ENCODE data around the gene CYB5R3. TPM values are rescaled to one million over a fixed set of nuclear protein-coding genes. Genes with fewer than 3 reads are reported as not detected.

The CYB5R3 gene
- total RNA-seq, 2 donors from 2014 or later = 265 to 288 TPM

- Histone ChIP-seq H3K9me3 (no peaks in the 10 kb centered on the region), H3K4me1 (no peaks in the 10 kb centered on the region), H3K36me3 (no peaks in the 10 kb centered on the region), H3K27me3 (no peaks in the 10 kb centered on the region), H3K27ac (no peak overlapping the region), H3K4me3 (no peak overlapping the region)
- TF ChIP-seq, protein P1, sequence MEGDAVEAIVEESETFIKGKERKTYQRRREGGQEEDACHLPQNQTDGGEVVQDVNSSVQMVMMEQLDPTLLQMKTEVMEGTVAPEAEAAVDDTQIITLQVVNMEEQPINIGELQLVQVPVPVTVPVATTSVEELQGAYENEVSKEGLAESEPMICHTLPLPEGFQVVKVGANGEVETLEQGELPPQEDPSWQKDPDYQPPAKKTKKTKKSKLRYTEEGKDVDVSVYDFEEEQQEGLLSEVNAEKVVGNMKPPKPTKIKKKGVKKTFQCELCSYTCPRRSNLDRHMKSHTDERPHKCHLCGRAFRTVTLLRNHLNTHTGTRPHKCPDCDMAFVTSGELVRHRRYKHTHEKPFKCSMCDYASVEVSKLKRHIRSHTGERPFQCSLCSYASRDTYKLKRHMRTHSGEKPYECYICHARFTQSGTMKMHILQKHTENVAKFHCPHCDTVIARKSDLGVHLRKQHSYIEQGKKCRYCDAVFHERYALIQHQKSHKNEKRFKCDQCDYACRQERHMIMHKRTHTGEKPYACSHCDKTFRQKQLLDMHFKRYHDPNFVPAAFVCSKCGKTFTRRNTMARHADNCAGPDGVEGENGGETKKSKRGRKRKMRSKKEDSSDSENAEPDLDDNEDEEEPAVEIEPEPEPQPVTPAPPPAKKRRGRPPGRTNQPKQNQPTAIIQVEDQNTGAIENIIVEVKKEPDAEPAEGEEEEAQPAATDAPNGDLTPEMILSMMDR (IDR thresholded peaks at IDR 0.05) = no peak
- no peak for DNase-seq (ENCODE audit: low spot score)
Observed at GRCh38 chr22:42656578-42656977, 7.4 kb upstream of the CYB5R3 start.

GRCh38 chr22:42655693-42656092, 6.5 kb upstream of the CYB5R3 start:
- TF ChIP-seq, protein P1 (IDR thresholded peaks at IDR 0.05) = no peak
- H3K4me3 ChIP-seq = no peak overlapping the region
- DNase-seq (ENCODE audit: low spot score) = no peak
- H3K36me3 ChIP-seq = no peaks in the 10 kb centered on the region
- H3K27ac ChIP-seq = no peak overlapping the region
- H3K4me1 ChIP-seq = no peaks in the 10 kb centered on the region
- H3K27me3 ChIP-seq = no peaks in the 10 kb centered on the region
- H3K9me3 ChIP-seq = no peaks in the 10 kb centered on the region

DNA sequence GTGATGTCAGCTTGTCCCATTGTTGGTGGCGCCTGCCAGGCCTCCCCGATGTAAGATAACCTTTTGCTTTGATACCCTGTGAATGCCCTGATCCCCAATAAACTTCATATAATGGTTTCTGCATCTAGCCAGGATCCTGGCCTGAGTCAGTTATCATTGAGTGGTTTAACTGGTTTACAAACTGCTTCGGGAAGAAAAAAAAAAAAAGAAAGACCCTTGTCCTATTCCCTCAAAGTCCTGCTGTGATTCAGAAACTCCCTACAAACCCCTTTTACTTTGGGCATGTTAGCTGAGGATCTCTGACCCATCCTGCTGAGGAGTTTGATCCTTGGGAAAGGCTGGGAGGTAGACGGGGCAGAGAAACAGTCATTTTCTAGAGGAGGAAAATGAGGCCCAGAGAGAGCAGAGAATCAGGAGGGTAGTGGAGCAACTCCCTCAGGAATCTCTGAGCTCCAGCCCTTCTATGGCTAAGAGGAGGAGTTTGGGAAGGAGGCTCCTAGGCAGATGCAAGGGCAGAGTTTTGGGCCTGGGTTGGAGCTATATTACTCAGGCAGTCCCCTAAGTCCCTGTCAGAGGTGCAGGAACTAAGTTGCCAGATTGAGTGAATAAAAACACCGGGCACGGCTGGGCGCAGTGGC, 5.4 kb upstream of the CYB5R3 start:
- Histone ChIP-seq H3K27me3 (no peaks in the 10 kb centered on the region), H3K4me3 (no peak overlapping the region), H3K9me3 (no peaks in the 10 kb centered on the region), H3K27ac (no peak overlapping the region), H3K36me3 (no peaks in the 10 kb centered on the region), H3K4me1 (peaks cover 0 to 3% of the 10 kb centered on the region in 2 donors)
- TF ChIP-seq, protein P1 (IDR thresholded peaks at IDR 0.05) = no peak
- no peak for DNase-seq (ENCODE audit: low spot score)

GRCh38 chr22:42653999-42654398, 4.8 kb upstream of the CYB5R3 start:
- no peaks in the 10 kb centered on the region for H3K27me3 ChIP-seq
- no peaks in the 10 kb centered on the region for H3K9me3 ChIP-seq
- no peaks in the 10 kb centered on the region for H3K36me3 ChIP-seq
- no peak overlapping the region for H3K27ac ChIP-seq
- no peak overlapping the region for H3K4me3 ChIP-seq
- peaks cover 0 to 5% of the 10 kb centered on the region in 2 donors for H3K4me1 ChIP-seq
- DNase-seq (ENCODE audit: low spot score) = no peak
- TF ChIP-seq, protein P1 (IDR thresholded peaks at IDR 0.05) = no peak

GRCh38 chr22:42651134-42651533, 1.9 kb upstream of the CYB5R3 start:
- no peak overlapping the region for H3K4me3 ChIP-seq
- no peaks in the 10 kb centered on the region for H3K27me3 ChIP-seq
- no peak for DNase-seq (ENCODE audit: low spot score)
- no peaks in the 10 kb centered on the region for H3K36me3 ChIP-seq
- H3K27ac ChIP-seq = no peak overlapping the region
- TF ChIP-seq, protein P1 (IDR thresholded peaks at IDR 0.05) = no peak
- H3K4me1 ChIP-seq = peaks cover 0 to 30% of the 10 kb centered on the region in 2 donors
- no peaks in the 10 kb centered on the region for H3K9me3 ChIP-seq

Data from right atrium auricular region (tissue), 2 donors.